ENCODE measurements around the gene SULT4A1.

The SULT4A1 gene

DNA sequence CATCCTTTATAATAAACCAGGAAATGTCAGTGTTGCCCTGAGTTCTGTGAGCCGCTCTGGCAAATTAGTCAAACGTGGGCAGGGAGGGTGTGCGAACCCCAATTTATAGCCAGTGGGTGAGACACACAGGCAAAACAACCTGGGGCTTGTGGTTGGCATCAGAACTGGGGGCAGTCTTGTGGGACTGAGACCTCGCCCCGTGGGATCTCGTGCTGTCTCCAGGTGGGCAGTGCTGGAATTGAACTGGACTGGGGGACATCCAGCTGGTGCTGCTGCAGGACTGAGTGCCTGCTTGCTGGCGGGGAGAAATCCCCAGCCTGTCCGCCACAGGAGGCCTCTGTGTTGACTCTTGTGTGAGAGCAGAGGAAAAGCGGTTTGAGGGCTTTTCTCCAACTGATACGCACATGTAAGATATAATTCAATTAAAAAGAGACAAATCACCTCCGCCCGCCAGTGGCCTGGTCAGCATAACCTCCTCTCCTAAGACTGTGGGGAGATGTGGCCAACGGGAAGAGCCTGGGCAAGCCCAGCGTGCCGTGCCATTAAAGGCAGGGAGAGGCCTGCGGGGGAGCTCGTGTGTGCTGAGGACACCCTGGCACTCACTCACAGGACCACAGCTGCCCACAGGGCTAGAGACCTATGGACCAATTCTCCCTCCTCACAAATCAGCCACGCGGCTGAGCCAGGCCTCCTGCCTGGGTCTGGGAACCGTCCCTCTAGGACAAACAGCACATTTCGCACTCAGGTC is 18.4 kb downstream of the SULT4A1 start:
- FAIRE-seq, result no peak

DNA sequence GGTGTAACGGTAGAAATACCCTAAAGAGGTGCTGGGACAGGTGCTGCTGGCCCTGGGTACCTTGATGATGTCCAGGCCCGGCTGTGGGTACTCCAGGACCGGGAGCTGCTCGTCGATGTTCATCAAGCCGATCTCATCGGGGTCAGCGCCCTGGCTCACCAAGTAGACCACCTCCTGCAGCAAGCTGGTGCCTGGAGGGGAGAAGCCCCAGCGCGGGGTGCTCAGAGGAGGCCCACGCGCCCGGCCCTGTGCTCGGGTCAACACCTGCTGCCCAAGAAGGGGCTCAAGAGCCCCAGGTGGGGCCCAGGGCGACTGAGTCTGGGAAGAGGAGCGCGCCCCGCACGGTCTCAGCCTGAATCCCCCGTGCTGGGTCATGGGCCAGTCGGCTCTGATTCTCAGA is 20.6 kb downstream of the SULT4A1 start:
- no peak for FAIRE-seq

DNA sequence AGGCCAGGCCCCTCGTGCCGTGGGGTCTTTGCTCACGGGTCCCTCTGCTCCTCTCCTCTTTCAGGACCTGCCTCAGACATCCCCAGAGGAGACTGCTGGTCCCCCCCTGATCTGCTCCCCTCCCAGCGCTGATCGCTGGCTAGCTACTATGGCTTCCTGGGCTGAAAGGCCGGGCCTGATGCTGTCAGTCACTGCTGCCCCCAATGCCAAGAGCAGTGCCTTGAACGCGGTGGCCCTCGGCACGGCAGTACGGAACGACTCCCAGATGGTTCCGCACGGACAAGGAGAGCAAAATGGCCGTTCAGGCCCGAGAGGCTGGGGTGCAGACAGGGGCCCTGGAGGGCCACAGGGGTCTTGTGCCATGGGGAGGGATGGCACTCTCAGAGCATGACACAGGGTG is 21.5 kb downstream of the SULT4A1 start:
- FAIRE-seq, result no peak

DNA sequence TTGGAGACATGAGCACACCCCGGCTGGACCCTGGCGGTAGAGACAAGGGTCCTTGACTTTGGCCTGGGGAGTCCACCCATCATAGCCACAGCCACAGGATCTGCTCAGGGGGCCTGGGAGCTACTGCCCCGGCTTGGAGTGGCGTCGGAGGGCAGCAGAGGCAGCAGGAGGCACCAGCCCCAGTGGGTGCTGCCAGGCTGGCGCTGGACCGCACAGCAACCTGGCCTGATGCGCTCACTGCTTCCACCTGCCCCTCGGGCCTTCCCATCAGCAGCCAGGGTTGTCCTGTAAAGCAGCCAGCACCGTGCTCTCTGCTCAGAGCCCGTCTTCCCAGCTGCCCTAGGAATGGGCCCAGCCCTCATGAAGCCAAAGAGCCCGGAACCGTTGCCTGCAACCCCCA is 21.9 kb downstream of the SULT4A1 start:
- FAIRE-seq, result no peak

DNA sequence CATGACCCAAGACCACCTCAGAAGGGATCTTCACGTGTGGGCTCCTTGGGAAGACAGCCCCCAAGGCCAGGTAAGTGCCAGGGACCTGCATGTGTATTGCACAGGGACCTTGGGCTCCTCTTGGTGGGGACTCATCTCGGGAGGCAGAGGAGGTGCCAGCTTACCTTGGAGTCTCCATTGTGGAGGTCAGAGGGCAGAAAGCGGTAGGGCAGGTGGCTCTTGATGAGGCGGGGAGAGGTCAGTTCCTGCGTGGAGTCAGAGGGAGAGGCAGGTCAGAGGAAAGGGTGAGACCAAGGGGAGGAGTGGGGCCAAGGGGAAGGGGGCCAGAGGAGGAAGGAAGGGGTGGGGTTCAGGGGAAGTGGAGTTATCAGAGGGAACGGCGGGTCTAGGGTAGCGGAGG is 22.5 kb downstream of the SULT4A1 start:
- no peak for FAIRE-seq

DNA sequence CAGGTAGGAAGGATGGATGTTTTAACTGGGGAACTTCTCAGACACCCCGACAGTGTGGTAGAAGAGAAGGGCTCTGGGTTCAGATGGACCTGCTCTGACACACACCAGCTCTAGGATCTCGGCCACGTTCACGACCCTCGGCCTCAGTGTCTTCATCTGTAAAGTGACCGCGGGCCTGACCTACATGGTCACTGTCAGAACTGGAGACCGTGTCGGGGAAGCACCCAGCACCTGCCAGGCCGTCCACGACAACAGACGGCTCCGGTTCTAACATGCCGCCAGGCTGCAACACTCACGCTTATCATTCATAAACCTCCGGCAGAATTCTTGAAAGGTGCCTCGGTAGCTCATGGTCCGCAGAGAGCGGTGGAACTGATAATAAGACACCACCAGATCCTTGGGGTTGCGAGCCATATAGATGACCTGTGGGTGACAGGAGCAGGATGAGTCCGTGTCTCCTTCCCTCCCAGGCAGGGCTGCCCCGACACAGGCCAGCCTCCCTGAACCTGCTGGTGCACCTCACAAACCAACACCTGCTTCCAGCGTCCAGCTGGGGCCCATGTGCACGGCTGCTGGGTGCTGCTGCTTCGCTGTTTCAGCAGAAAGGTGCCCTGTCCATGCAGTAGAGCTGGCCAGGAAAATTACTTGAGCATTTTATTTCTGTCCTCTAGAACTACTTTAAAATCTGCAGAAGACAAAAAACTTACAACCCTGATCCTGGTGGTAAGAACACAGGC is 23.6 kb downstream of the SULT4A1 start:
- no peak for FAIRE-seq

DNA sequence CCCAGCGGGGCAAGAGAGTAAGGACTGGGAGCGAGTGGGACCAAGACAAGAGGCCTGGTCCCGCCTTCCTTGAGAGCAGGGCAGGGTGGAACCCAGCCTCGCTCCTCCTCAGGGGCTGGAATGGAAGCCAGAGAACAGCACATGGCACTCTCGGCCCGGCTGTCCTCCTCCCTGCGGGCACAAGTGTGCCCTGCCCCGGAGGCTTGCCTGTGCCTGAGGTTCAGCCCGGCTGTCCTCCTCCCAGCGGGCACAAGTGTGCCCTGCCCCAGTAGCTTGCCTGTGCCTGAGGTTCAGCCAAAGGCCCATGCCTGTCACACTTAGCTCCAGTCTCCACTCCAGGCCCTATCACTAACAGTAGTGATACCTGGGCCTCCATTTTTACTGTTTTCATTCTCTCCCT is 24.2 kb downstream of the SULT4A1 start:
- no peak for FAIRE-seq

DNA sequence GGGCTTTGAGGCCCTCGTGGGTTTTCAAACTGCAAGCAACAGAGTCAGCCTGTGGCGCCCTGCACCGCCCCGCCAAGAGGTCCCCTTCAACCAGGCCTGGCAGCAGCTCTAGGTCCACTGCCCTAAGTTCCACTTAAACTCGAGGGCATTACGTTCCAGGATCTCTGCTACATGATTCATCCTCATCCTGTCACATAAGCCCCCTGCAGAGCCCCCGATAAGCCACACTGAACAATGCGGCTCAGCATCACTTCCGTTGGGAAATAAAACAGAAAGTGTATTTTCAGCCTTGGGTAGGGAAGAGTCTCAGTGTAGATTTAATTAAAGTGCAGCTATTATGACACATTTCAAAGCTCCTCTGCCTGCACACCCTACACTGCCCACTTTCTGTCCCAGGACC is 24.6 kb downstream of the SULT4A1 start:
- no peak for FAIRE-seq

DNA sequence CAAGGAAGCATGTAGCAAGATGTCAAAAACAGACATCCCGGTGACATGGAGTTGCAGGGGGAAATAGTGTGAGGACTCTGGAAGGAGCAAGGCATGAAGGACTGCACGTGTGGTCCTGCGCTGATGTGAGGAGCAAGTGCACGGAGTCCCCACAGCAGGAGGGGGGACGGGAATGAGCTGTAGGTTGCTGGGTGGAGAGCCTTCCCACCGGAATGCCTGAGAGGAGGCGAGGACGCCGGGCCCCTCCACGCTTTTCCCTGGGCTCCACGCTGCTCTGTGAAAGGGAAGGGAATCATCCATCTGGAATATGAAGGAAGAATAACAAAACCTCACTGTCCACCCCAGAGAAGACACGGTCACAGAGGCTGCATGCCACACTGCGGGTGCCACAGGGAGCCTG is 26.6 kb downstream of the SULT4A1 start:
- no peak for FAIRE-seq

DNA sequence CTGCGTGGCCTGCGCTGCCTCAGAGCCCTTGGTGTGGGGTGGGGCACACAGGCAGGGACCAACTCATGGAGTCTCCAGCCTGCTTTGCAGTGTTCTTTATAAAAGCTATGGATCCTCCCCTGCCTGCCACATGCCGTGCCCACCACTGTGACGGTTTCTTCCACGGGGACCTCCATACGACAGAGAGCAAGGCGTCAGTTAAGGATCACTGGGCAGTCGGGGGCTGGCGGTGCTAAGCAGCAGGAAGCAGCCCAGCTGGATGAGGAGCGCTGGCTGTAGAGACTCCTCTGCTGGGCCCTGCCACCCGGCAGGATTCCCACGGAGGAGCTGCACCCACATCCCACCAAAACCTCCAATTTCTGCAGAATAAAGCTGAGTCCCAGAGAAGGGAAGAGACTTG is 27.1 kb downstream of the SULT4A1 start:
- FAIRE-seq, result no peak

DNA sequence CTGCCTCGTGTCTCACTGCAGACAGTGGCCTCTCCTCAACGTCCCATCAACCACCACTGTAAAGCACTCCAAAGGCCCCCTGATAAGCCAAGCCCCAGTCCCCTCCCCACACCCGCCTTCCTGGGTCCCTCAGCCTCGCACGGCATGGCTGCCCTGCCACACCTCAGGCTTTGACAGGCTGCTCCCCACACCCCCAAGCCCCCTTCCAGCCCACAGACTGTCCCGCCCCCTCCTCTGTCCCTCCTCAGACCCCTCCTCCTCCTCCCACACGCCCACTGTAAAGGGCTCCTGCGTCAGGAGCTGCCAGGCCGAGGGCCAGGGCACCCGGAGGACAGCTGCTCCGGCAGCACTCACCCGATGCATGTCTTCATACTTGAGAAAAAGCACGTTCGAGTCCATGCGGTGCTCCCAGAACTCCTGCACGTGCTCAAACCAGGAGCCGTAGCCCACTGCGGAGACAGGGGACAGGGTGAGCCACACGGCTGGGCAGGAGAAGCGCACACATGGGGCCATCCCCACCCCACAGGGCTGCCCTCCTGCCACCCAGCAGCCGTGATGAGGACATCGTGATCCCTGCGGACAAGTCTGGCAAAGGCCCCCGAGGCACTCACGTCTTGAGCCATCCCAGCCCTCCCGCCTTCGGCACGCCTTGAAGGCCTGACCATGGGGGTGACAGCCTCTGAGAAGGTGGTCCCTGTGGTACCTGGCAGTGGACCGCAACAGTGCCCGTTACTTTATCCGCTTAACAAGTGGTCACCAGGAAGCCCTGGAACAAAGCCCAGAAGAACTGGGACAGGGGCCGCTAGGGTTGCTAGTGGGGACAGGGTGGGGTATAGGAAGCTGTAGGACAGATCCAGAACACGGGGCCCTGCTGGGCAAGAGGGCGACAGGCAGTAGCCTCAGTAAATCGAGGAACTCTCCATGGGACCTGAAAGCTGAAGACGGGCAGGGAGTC is 28.8 kb downstream of the SULT4A1 start:
- no peak for FAIRE-seq

DNA sequence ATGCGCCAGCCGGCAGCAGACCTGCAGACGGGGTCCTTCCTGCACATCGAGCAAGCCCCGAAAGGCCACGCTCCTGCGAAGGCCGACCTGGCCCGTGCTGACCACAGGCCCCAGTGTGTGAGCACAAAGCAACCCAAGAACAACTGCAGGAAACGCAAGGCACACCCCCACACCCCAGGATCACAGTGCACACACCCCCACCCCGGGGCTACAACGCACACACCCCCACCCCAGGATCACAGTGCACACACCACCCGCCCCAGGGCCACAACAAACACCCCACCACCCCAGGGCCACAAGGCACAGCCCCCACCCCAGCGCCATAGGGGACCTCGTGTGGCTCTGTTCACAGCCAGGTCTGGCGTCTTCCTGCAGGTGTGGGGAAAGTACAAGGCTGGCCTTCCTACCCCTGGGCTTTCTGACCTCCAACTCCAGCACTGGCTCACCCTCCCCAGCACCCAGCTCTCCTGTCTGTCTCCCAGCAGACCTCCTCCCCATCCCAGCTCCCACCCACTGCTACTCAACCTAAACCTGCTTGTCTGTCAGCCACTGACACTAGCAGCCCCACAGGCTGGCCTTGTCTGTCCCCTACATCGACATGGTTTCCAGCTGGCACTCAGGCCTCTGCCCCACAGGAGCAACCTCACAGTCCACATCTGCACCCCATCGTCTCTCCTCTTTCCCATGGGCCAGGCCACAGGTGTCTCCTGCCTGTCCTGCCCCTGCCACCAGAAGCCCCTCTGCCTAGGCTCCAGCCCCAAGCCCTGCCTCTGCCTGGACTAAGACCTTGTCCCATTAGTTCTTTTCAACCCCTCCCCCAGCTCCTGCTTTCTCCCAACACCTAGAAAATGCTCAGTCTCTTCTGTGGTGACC is 29.7 kb downstream of the SULT4A1 start:
- no peak for FAIRE-seq

DNA sequence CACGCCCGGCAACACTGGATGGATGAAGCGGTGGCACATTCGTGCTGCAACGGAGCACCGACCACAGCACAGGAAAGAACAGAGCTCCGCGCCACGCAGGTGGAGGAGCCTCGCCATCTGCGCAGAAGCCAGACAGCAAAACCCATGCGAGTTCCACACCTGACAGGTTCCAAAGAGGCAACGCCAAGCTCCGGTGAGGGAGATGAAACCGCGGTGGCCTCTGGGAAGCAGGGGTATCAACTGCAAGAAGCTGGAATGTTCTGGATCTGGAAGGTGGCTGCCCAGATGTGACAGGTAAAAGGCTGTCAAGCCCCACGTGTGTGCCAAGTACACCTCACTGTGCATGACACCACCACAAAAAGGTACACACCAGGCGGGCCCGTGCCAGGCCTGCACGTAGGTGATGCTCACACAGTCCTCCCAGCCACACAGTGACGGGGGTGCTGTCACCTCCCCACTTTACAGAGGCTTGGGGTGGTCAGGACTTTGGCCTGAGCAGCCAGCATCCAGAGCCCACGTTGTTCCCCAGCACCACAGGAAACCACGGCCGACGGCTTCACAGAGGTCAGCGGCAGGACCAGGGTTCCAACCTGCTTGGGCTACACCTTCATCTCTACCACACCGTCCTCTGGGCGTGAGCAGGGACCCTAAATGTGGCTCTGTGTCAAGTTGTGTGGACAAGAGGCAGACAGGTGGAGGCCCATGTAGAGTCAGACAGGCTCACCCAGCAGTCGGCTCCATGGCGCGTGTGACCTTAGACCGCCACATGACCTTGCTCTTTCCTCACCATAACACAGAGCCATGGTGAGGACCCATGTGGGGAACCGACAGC is 30.5 kb downstream of the SULT4A1 start:
- no peak for FAIRE-seq

DNA sequence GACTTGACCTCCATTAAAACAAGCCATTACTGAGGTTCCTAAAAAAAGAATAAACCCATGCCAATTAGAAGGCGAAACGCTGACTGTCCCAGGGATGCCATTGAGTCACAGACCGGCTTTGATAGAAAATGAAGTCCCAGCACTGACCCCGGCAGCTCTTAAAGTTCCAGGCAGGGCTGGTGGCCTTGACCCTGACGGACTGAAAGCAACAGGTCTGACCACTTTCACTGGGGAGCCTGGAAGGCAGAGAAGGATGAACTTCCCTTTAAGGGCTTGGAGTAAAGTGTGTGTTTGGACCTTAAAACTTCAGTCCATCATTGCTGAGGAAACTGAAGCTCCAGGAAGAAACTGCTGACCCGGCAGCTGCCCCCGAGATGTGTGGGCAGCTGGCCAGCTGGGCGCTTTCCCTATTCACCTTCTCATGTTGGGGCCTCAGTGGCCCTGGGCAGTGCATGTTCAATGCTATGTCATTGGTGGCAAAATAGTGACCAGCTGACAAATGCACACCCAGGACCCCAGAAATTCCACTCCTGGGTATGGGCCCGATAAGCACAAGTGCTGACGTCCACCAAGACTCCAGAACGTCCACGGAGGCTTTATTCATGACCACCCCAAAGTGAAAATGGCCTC is 31.3 kb downstream of the SULT4A1 start:
- FAIRE-seq, result no peak

DNA sequence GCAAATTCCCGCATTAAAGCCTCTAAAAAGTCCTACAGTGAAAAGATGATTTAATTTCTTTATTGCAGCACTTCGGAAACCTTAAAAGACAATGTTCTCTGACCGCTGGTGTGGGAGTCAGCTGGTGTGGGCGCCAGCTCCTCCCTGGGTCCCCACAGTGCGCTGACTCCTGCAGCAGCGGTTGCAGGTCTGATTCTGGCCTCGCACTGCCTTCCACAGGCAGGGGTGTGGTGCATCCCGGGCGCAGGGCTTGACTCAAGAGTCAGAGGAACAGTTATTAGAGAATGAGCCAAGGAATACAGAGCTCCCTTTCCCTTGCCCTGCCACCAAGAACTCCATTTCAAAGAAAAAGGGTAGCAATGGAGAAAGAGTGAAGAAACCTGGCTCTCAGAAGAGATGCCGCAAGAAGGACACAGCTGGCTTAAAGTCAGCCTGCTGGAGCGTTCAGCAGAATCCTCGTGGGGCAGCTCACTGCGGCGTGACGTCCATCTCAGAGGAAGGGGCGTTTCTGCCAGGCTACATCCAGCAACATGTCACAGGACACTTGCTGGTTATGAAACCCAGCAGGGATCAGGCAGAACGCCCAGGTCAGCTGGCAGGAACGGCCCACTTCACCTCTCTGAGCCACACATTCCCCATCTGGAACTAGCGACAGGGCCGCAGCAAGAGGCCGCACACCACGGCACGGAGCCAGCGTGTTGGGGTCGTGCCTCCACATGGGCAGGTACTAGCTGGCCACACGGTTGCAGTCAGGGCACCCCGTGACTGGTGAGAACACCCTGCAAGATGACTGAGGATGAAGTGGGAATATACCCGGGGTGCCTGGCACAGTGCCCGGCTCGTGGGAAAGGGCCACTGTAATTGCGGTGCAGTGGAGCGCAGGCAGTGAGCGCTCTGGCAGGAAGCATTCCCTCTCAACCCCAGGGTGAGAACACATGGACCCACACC is 32.1 kb downstream of the SULT4A1 start:
- FAIRE-seq, result no peak

DNA sequence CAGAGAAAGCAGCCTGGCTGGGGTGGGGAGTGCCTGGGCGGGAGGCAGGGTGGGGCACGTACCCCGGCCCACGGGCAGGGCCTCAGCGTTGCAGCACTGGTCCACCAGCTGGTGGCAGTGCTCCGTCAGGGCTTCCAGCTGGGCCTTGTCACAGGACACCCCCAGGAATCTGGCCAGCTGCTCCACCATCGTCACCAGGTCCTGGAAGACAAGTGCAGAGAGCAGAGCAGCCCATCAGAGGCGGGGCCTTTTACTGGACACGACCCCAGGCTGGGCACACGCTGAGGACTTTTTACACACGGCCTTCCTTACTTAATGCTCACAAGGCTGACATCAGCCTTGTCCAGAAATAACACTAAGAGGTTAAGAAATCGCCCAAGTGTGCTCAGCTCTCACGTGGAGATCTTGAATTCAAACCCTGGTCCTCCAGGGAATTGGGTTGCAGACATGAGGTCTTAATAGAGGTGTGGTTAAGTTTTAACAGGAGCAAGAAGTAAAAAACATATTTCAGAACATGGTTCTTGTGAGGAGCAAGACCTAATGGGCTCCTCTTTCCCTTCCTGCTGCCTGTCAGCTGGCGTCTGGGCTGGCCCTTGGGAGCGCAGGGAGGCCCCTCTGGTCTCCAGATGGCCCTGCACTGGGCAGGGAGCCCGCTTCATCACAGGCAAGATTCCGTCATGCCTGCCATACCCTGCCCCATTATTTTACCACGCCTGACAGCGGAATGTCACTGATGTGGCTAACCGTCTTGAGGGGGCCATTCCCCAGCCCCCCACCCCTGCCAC is 33.1 kb downstream of the SULT4A1 start:
- no peak for FAIRE-seq

DNA sequence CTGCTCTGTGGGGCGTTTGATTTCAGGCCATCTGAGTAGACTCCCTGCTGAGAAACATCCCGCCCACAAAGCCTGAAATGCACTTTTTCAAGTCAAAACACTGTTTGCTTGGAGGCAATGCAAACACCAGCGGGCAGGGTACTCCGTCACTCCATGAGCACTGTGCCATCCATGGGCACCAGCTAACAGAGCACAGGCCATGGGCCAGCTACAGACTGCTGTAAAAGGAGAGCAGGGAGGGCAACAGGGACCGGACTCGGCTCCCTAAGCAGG is 33.7 kb downstream of the SULT4A1 start:
- no peak for FAIRE-seq

DNA sequence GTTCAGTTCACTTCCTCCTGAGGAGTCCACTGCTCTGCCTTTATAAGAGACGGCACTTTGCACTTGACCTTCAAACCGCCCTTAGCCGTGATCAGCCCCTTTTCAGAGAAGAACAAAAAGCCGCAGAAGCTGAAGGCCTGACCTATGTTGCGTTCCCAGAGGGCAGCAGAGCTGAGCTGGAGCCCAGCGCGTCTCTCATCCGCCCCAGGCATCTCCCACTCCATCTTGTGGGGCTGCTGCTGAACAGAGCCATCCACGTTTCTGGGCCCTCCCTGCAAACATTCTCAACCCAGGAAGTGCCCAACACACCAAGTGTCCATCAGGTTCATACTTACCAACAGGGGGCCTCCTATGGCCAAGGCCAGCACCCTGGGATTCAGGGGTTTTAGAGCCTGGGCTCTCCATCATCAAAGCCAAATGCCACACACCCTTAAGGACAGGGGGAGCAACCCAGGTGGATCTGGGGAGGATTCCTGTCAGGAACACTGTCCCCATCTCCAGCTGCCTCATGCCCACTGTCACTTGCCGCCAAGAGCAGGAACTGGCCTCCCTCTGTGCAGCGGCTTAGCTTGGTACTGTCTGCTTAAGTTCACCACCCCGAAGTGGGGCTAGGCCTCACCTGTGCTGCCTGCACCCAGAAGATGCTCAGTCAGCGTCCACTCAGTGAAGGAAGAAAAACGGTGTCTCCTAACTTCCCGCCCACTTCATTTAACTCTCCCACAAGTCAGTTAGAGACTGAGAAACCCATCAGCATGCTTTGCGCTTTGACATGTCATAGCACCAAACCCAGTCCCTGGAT is 34.2 kb downstream of the SULT4A1 start:
- no peak for FAIRE-seq
